Gastrocnemius medialis (tissue), 4 donors: ENCODE data around the gene CTNNA2. TPM values are rescaled to one million over a fixed set of nuclear protein-coding genes. Genes with fewer than 3 reads are reported as not detected.
"Not testable (repeated sequence)": the region's sequence is repeated elsewhere in the genome, so short reads cannot be mapped to it uniquely, and the experiment has no call there.

ENCODE experiments used
- ATAC-seq, 2 donors: fragments of 150-250 bp; one replicate each; pipeline ENCODE4 v1.9.1; 2016
- DNase-seq, 2 donors: peaks; one replicate each; pipeline ENCODE4 v3.0.0-alpha.2; 2019
- H3K27ac ChIP-seq, 4 donors: fragments of 200-600 bp; sonication (generic); 1 replicate in 1 of 4; 2 replicates in 3 of 4; pipeline ENCODE4 v1.5.1; 2016 to 2018; ENCODE audit warnings: mild to moderate bottlenecking in 2 of 4, moderate library complexity in 1 of 4
- H3K27me3 ChIP-seq, 3 donors: fragments of 200-600 bp; sonication (generic) in 2 of 3; 1 replicate in 1 of 3; 2 replicates in 2 of 3; pipeline versions ENCODE4 v1.5.1 to v1.6.0; 2016 to 2019; ENCODE audit warnings: mild to moderate bottlenecking in 1 of 3, moderate library complexity in 1 of 3
- H3K36me3 ChIP-seq, 2 donors: fragments of 200-600 bp; sonication (generic) in 1 of 2; one replicate each; pipeline ENCODE4 v1.5.1; 2017 to 2018
- H3K4me1 ChIP-seq, 2 donors: fragments of 200-600 bp; sonication (generic) in 1 of 2; one replicate each; pipeline ENCODE4 v1.5.1; 2016 to 2017; ENCODE audit warnings: mild to moderate bottlenecking in 2 of 2
- H3K4me3 ChIP-seq, 4 donors: fragments of 200-600 bp; sonication (generic) in 3 of 4; 1 replicate in 1 of 4; 2 replicates in 3 of 4; pipeline ENCODE4 v1.5.1; 2016 to 2019; ENCODE audit warnings: mild to moderate bottlenecking in 2 of 4
- H3K9me3 ChIP-seq, 3 donors: fragments of 200-600 bp; sonication (generic) in 2 of 3; 1 replicate in 1 of 3; 2 replicates in 2 of 3; pipeline ENCODE4 v1.5.1; 2016 to 2019
- CTCF ChIP-seq, 5 experiments: fragments of 450-650 bp in 3 of 5; fragments of 200-600 bp in 2 of 5; sonication (generic) in 2 of 5; IDR thresholded peaks in 4 of 5; conservative IDR thresholded peaks in 1 of 5; 1 replicate in 4 of 5; 2 replicates in 1 of 5; pipeline ENCODE4 v1.5.1; 2016 to 2019; ENCODE audit warnings: antibody characterized with exemption in 5 of 5, mild to moderate bottlenecking in 3 of 5, moderate library complexity in 3 of 5
- POLR2A ChIP-seq, 2 donors: fragments of 450-650 bp; IDR thresholded peaks; one replicate each; pipeline ENCODE4 v1.6.1; 2017; ENCODE audit warnings: antibody characterized with exemption in 2 of 2, mild to moderate bottlenecking in 2 of 2, moderate library complexity in 2 of 2
- in situ Hi-C, 4 donors: fragments of 200-750 bp; cut with MboI; loops; one replicate each; pipeline versions ENCODE4 v1.15.0 to v1.8.0; 2017; ENCODE audit warnings: low sequenced_read_pairs in 4 of 4
- intact Hi-C: fragments of 100-400 bp; cut with DNase I; formaldehyde crosslinking; loops from one replicate; pipeline ENCODE4 v1.15.1; 2023; ENCODE audit warnings: low total_unique reads
- total RNA-seq, 4 donors: library from RNA; depleted of rRNA; stranded (reverse); fragments of >200 nt; gene quantifications; one replicate each; pipeline versions ENCODE4 v1.1.0 to v1.2.3, GENCODE V29; 2016

CTNNA2 gene
- total RNA-seq, 4 donors from 2014 or later: not detected

DNA sequence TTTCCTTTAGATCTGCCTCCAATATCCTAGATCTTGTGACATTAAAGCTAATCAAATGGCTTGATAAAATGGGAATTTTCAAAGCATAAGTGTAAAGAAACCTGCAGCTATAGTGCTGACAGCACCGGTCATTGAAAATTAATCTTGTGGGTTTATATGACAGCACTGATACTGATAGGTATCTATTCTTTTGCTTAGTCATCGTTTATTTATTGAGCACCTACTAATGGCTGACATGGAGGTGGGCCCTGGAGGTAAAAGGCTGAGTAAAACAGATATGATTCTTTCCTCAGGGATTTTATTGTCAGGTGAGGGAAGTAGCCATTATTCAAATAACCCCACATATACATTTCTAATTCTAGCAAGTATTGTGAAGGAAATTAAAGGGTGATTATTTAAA, 509.2 kb downstream of the CTNNA2 start:
- Histone ChIP-seq H3K4me1 (no peaks in the 10 kb centered on the region), H3K4me3 (no peak overlapping the region), H3K27ac (no peak overlapping the region), H3K27me3 (no peaks in the 10 kb centered on the region), H3K36me3 (no peaks in the 10 kb centered on the region), H3K9me3 (no peaks in the 10 kb centered on the region)
- TF ChIP-seq POLR2A (IDR thresholded peaks at IDR 0.05): no peak
- TF ChIP-seq CTCF (IDR thresholded peaks at IDR 0.05 in 4 of 5, conservative IDR thresholded peaks at IDR 0.05 in 1 of 5): no peak
- in situ Hi-C loops (no loop called here), intact Hi-C loops (no loop called here)
- ATAC-seq: no peak
- DNase-seq: no peak

DNA sequence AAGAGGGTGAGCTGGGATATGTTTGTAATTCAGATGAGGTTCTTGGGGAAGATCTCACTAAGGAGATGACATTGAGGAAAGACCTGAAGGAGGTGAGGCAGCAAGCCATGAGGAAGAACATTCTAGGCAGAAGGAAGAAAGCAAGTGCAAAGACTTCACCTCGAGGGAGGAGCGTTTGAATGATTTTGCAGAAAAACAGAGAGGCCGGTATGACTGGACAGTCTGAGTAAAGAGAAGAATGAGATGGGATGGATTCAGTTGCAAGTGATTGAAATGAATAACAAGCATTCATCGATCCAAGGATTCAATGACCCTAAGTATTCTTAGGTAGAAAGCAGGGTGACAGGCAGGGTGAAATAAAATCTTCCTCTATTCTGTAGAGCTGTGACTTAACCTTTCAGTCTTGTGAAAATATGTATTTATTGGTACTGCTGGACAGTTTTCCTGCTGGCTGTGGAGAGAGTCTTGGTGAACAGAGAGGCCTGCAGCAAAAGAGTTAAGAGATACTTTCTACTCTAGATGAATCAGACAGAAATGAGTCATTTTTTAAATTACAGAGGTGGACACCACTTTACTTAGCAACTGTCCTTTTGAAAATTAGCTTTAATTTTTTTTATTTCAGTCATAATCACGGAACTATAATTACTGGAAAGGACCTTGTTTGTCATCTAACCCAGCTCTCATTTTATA, 513.3 kb downstream of the CTNNA2 start:
- TF ChIP-seq POLR2A (IDR thresholded peaks at IDR 0.05) (no peak), CTCF (IDR thresholded peaks at IDR 0.05 in 4 of 5, conservative IDR thresholded peaks at IDR 0.05 in 1 of 5) (no peak)
- intact Hi-C loops: no loop called here
- DNase-seq (no peak), ATAC-seq (no peak)
- Histone ChIP-seq H3K27ac (no peak overlapping the region), H3K4me3 (no peak overlapping the region), H3K27me3 (no peaks in the 10 kb centered on the region), H3K9me3 (no peaks in the 10 kb centered on the region), H3K4me1 (no peaks in the 10 kb centered on the region), H3K36me3 (no peaks in the 10 kb centered on the region)
- in situ Hi-C loops: no loop called here

DNA sequence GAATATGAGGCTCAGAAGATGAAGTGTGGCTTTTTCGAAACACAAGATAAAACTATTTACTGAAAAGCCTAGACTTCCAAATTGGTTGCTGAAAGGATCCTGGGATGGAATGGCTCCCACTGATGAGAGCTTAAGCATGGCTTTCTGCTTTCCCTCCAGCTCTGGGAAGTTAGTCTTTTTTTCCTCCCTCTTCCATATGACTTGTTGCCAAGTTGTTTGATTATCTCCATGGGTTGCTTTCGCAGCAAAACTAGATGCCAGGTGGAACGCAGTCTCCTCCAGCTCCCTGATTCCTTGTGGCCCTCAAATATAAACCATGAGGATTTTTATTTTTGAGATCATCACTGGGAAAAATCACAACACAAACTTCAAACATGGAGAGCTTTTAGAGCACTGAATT, 515.2 kb downstream of the CTNNA2 start:
- DNase-seq (no peak), ATAC-seq (no peak)
- TF ChIP-seq POLR2A (IDR thresholded peaks at IDR 0.05) (no peak), CTCF (IDR thresholded peaks at IDR 0.05 in 4 of 5, conservative IDR thresholded peaks at IDR 0.05 in 1 of 5) (no peak)
- H3K4me3 ChIP-seq: no peak overlapping the region
- no peaks in the 10 kb centered on the region for H3K36me3 ChIP-seq
- no peak overlapping the region for H3K27ac ChIP-seq
- in situ Hi-C loops (no loop called here), intact Hi-C loops (no loop called here)
- no peaks in the 10 kb centered on the region for H3K27me3 ChIP-seq
- H3K9me3 ChIP-seq: no peaks in the 10 kb centered on the region
- no peaks in the 10 kb centered on the region for H3K4me1 ChIP-seq

GRCh38 chr2:80028584-80028983, 515.7 kb downstream of the CTNNA2 start:
- ATAC-seq (no peak), DNase-seq (no peak)
- Histone ChIP-seq H3K4me3 (no peak overlapping the region), H3K27ac (no peak overlapping the region), H3K36me3 (no peaks in the 10 kb centered on the region), H3K27me3 (no peaks in the 10 kb centered on the region), H3K9me3 (no peaks in the 10 kb centered on the region), H3K4me1 (no peaks in the 10 kb centered on the region)
- in situ Hi-C loops (no loop called here), intact Hi-C loops (no loop called here)
- TF ChIP-seq POLR2A (IDR thresholded peaks at IDR 0.05) (no peak), CTCF (IDR thresholded peaks at IDR 0.05 in 4 of 5, conservative IDR thresholded peaks at IDR 0.05 in 1 of 5) (no peak)

DNA sequence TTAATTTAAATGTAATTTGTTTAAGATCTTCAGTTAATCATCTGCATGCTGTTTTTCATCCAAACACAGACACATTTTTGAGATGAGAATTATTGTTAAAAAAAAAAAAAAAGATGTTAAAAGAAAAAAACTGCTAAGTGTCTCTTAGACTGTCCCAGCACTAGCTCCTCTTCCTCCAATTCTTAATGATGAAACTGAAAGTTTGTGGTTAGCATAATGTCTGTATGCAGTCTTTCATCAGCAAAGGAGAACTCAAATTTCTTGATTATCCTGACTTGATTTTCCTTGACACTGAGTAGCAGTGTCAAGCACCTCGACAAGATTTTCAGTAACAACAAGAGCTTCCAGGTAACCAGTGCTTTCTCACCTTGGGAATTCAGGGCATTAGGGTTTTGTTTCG, 517.3 kb downstream of the CTNNA2 start:
- H3K27me3 ChIP-seq: no peaks in the 10 kb centered on the region
- intact Hi-C loops: no loop called here

DNA sequence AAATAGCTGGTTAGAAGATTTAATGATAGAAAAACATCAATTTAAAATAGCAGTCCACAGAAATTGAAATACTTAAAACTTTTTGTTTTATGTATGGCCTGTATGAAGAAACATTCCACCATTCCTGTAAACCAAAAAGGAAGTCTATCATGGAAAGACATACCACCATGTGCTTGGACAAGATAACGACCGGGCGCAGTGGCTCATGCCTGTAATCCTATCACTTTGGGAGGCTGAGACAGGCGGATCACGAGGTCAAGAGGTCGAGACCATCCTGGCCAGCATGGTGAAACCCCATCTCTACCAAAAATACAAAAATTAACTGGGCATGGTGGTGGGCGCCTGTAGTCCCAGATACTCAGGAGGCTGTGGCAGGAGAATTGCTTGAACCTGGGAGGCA, 519.8 kb downstream of the CTNNA2 start:
- H3K4me3 ChIP-seq, H3K36me3 ChIP-seq, DNase-seq, H3K27ac ChIP-seq, in situ Hi-C loops, H3K4me1 ChIP-seq, ATAC-seq, H3K27me3 ChIP-seq, H3K9me3 ChIP-seq, intact Hi-C loops: not testable (repeated sequence)

More for the DNA sequence above, 517.3 kb downstream of the CTNNA2 start:
- ATAC-seq: no peak
- no peaks in the 10 kb centered on the region for H3K4me1 ChIP-seq
- no peak overlapping the region for H3K27ac ChIP-seq
- in situ Hi-C loops: no loop called here
- H3K9me3 ChIP-seq: no peaks in the 10 kb centered on the region
- TF ChIP-seq POLR2A (IDR thresholded peaks at IDR 0.05): no peak
- no peak for TF ChIP-seq CTCF (IDR thresholded peaks at IDR 0.05 in 4 of 5, conservative IDR thresholded peaks at IDR 0.05 in 1 of 5)
- DNase-seq: no peak
- no peaks in the 10 kb centered on the region for H3K36me3 ChIP-seq
- H3K4me3 ChIP-seq: no peak overlapping the region
